ENCODE measurements around the gene LFNG.

LFNG gene

DNA sequence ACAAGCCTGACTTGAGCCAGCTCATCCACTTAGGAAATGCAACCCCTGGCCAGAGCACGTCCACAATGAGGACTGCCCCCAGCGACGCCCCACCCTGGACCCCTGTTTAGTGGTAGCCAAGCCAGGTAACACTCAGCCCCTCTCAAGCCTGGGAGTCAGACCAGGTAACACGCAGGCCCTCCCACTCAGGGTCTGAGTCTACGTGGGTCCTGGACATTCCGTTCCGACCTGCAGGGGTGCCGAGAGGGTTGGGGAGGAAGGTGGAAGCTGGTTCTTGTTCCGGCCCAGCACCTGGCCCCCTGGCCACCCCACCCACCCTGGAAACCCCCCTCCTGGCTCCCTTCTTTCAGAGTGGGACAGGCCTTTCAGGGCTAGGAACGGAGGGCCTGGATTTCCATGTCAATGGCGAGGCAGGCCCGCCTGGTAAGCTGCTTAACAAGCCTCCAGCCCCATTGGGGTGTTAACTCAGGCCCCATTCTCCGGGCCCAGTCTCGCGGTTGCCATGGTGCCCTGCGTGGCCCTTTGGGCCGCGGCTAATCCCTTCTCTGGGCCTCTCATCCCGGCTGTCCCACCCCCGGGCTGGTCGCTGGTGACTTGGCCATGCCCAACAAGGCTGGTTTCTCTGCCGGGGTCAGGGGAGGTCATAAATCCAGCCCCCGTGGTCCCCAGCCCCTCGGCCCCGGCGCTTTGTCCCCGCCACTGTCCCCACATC, 19.7 kb upstream of the LFNG start:
- in situ Hi-C loops (cut with HindIII; ENCODE audit: low sequenced_read_pairs) = loop anchor here (10.0 kb wide), 1 partner anchor 195 kb away; no protein-coding TSS in a partner anchor

DNA sequence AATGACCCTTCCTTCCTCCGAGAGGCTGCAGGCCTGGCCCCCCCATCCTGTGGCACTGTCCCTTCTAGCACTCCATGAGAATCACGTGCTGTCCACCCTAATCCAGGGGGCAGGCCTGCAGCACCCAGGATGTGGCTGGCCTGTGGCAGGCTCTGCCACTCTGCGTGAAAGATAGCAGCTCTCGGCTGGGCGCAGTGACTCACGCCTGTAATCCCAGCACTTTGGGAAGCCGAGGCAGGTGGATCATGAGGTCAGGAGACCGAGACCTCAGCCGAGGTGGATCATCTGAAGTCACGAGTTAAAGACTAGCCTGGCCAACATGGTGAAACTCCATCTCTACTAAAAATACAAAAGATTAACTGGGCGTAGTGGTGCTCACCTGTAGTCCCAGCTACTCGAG, 18.9 kb upstream of the LFNG start:
- in situ Hi-C loops (cut with HindIII; ENCODE audit: low sequenced_read_pairs) = no loop called here

DNA sequence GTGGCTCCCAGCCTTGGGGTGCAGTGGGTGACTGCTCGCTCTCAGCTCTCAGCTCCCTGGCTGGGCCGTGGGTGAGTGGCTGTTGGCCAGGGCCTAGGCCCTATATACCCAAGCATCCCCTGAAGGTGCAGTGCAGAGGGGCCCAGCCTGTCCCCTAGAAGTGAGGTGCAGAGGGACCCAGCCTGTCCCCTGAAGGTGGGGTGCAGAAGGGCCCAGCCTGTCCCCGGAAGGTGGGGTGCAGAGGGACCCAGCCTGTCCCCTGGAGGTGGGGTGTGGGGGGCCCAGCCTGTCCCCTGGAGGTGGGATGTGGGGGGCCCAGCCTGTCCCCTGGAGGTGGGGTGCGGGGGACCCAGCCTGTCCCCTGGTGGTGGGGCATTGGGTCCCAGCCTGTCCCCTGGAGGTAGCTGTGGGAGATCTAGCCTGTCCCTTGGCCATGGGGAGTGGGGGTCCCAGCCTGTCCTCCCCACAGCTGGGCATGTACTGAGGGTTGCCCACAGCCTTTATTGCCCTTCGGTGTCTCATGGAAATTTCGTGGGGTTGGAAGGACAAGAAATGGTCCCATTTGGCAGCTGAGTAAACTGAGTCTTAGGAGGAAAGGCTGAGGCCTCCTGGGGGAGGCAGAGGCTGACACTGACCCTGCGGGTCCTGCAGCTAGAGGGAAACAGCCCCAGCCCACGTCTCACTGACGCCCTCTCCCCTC, 17.5 kb upstream of the LFNG start:
- in situ Hi-C loops (cut with HindIII; ENCODE audit: low sequenced_read_pairs) = no loop called here

DNA sequence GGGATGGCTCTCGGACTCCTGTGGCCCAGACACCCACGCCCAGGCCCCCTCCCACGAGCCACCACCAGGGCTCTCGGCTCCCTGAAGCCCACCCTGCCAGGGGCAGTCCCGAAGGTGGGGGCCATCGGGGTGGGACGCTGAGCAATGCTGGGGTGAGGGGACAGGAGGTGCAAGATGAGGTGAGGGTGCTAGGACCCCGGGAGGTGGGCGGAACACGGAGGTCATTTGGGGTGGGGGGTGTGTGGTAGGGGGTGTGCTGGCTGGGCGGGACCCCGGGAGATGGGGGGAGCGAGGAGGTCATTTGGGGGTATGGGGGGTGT, 17.0 kb upstream of the LFNG start:
- in situ Hi-C loops (cut with HindIII; ENCODE audit: low sequenced_read_pairs) = no loop called here

DNA sequence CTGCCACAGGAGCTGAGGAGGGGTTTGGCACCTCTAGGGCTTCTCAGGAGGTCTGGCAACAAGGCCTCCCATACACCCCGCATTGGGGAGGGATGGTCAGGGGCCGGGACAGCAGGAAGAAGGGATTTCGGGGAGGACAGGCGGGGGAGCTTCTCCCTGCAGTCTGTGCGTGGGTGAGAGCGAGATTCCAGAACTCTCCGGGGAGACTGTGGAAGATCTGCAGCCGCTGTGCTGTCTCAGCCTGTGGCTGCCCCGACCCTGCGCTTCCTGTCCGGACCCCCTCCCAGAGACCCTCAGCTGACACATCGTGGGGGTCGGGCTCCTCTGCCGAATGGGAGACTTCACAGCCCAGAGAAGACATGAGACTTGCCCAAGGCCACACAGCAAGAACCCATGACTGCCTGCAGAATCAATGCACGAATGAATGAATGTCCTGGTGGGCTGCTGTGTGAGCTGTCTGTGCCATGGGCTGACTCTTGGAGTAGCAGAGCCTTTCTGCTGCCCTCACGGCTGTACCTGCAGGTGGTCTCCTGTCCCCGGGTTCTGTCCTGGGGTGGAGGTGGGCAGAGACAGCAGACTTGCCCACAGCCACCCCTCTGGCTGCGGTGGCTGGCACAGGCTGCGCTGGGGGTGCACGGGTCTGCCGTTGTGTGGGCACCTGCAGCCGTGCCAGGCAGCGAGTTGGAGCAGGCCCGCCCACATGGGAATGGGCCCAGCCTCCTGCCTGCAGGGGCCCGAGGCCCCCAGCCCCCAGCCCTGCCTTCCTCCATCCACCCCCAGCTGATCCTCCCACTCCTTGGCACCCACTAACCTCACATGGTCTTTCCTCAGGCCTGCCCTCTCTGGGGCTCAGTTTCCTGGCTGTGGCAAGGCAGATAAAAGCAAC, 16.3 kb upstream of the LFNG start:
- in situ Hi-C loops (cut with HindIII; ENCODE audit: low sequenced_read_pairs) = no loop called here

DNA sequence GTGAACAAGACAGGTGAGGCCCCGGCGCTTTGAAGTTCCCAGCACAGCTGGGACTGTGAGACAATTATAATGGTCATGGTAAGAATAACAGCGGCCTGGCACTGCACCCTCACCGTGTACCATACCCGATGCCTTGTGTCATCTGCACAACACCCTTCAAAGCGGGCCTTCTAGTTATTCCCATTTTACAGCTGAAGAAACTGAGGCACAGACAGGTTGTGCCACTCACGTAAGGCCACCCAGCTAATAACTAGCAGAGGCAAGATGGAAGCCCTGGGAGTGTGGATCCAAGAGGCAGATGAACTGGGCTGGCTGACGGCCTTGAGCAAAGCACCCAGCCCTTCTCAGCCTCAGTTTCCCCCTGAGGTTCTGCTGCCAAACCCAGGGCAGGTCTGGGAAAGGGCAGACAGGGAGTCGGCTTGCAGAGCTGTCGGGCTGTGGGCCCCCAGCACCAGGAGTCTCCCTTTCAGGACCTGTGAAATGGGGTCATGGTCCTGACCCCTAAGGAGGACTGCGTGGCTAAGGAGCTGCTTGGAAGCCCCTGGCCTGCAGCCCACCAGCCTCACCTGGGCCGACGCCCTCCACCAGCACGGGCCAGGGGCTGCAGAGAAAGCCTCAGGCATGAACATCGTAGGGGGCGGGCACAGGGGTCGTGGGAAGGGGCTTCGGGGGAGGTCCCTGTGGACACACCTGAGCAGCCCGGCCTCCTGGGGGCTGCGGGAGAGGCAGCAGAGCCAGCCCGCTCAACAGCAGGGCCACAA, 15.3 kb upstream of the LFNG start:
- in situ Hi-C loops (cut with HindIII; ENCODE audit: low sequenced_read_pairs) = no loop called here

DNA sequence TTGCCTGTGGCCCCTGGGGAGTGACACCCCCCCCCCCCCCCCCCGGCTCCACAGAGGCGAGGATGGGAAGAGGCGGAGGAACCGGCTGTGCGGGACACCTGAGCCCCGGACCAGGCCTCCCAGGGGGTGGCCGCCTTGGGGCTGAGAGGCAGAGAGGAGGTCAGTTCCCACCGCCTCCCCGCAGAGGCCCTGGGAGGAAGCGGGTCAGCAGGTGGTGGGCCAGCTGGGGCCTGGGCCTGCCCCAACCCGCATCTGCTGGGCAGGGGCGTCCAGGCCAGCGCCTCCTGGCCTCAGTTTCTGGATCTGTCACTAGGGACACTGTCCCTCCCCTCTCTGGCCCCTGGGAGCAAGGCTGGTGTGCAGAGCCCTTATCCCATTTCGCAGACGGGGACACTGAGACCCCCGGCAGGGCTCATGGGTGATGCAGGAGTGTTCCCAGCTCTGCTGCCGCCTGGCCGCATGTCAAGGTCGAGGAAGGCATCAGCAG, 14.6 kb upstream of the LFNG start:
- in situ Hi-C loops (cut with HindIII; ENCODE audit: low sequenced_read_pairs) = no loop called here

DNA sequence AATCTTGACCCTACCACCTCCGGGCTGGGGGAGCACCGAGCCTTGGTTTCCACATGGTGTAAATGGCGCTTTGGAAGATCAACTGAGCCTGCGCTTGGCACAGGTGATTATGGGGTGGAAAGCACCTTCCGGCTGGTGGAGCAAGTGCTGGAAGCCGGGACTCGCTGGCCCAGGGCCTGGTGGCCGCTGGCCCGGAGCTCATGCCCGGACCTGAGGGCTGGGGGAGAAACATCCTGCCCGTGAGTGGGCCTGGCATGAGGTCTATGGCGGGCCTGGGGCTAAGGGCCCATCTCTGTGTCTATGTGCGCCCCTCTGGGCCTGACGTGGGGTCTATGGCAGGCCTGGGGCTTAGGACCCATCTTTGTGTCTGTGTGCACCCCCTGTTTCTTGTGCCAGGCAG, 14.2 kb upstream of the LFNG start:
- in situ Hi-C loops (cut with HindIII; ENCODE audit: low sequenced_read_pairs) = no loop called here

DNA sequence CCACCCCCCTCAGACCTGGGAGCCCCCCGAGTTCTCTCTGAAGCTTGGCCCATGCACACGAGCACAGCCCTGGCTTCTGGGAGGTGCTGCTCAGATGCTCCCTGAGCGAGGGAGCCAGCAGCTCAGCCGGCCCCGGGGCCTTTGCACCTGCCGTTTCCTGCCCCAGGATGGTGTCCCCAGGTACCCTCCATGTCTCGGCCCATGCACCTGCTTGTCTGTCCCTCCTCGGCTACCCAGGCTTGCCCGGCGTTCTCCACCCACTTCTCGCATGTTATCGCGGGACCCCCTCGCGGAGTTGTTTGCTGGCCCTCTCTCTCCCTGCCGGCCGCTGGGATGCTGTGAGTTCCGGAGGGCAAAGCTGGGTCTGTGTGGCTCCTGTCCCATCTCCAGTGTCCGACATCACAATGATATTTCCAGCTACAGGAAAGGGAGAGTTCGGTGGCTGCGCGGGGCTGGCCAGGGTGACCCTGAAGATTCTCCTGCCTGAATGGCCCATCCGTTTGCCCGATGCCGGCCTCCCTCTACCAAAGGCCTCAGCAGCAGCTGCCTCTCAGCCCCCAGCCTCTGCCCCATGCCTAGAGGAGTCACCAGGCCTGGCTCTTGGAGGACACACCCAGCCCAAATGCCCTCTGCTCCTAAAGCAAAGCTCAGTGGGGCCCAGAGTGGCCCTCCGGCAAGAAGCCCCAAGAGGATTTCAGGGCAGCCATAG, 12.2 kb upstream of the LFNG start:
- in situ Hi-C loops (cut with HindIII; ENCODE audit: low sequenced_read_pairs) = no loop called here

DNA sequence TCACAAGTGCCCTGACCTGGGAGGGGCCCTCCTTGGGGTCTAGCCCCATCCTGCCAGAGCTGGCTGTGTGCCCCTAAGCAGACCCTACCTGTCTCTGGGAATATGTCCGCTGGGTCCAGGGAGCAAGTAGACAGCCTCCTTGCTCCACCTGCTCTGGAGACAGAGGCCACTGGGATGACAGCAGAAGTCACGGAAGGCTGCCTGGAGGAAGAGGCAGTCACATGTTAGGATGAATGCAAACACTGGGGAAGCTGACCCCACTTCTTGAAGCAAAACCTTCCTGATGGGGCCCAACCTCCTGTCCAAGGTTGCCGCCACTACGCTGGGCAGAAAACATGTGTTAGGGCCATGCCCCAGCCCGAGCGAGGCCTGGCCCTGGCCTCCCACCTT, 11.7 kb upstream of the LFNG start:
- in situ Hi-C loops (cut with HindIII; ENCODE audit: low sequenced_read_pairs) = no loop called here

DNA sequence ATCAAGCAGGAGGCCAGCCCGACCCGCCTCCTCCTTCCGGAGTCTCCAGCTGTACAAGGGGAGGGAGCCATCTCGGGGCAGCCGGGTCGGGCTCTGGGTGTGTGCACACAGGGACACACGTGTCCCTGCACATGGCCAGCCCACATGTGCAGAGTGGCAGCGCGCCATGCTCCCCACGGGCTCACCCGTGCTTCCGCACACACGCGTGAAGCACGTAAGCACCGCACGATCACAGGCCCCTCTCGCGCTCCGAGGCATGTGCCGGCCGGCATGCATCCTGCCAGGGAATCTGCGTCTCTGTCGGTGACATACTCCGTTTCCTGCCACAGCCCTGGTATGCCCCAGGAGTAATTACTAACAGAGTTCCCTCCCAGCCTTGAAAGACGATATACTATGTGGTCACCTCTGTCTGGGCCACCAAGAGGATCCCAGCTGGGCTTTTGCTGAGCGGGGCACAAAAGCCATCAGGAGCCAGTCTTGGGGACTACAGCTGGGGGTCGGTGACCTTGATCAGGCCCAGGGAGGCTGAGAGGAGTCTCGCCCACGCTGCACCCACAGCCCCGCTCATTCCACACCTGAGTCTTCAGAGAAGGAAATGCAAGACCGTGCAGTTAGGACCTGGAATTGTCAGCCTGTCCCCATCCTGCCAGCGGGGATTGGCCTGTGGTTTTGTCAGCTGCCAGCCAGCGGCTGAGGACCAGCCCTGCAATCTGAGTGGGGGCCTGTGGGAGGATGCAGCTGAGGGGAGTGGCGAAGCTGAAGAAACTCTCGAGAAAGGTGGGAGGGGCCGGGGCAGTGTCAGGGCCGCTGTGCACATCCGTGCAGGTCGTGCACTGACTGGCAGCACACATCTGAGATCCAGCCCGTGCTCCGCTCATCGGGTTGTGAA, 11.0 kb upstream of the LFNG start:
- in situ Hi-C loops (cut with HindIII; ENCODE audit: low sequenced_read_pairs) = no loop called here

DNA sequence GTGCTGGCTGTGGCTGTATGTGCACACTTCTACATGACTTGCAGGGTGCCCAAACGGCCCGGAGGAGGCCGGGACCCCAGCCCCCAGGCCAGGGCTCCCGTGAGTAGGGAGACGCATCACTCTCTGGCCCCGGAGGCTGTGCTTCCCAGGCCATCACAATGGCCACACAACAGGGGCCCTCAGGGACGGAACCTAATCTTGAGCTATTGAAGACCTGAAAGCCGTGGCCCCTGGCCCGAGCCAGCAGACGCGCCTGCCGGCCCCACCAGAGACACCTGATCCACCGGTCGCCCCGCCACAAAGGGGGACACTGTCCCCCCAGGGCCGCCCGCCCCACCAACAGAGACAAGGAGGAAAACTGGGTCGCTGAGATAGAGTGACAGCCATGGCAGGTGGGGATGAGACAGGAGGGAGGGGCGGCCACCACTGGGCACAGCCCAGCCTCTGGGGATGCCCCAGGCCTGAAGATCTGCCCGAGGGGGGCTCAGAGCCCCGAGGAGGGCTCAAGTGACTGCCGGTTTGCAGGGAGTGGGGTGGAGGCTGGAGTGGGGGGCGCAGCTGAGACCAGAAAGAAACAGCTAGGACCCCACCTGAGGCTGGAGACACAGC, 10.2 kb upstream of the LFNG start:
- in situ Hi-C loops (cut with HindIII; ENCODE audit: low sequenced_read_pairs) = no loop called here

DNA sequence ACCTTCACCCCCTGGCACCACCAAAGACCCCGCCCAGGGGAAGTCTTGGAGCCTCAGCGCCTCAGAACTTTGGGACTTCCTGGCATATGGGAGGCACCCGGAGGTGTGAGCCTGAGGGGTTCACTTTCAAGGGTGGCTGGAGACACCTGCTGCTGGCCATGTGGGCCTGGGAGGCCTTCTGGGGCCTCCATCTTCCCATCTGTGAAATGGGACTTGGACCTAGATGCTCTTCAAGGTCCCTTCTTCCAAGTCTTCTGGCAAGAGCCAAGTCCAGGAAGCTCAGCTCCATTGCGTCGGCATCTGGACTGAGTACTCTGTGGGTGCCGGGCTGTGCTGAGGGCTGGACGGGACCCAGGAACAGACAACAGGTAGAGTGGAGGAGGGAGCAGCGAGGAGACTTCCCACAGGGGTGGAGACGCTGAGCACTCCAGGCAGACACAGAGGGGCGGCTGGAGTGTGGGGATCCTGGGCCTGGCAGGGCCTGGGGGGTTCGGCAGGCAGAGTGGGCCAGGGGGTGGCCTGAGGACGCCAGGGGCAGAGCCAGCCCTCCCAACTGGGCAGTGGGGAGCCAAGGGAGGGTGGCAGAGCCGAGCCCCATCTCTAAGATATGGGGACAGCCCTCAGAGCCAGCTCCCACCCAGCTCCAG, 9.3 kb upstream of the LFNG start:
- in situ Hi-C loops (cut with HindIII; ENCODE audit: low sequenced_read_pairs) = no loop called here

DNA sequence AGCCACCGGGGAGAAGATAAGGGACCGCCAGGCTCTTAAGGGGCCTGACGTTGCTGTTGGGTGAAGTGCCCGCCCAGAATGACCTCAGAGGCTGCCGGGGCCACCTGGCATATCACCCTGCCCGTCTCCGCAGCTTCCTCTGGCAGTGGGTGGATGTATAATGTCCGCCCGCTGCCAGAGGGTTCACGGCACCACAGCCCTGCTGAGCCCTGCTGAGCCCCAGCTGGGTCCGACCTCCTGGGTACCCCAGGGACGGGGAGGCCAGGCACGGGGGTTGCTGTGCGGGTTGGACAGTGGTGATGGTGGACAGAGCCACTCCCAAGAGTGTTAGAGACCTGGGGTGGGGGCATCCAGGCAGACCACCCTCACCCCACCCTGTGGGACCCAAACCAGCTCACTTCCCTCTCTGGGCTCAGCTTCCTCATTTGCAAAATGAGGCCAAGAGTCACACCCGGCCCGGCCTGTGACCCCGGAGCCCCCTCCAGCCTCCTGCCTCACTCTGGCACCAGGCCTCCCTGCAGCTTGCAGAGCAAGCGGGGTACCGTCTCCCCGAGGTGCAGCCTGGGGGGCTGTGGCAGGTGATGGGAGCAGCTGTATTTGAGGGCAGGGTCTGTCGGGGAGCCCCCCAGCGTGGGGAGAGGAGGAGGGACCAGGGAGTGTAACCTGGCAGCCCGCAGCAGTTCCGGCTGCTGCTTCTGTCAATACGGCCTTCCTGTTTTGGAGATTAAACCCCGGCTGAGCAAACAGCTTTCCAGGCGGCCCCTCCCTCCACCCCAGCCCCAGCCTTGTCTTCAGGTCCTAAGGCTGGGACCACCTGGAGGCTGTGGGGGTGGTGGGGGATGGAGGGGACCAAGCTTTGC, 8.4 kb upstream of the LFNG start:
- in situ Hi-C loops (cut with HindIII; ENCODE audit: low sequenced_read_pairs) = no loop called here

DNA sequence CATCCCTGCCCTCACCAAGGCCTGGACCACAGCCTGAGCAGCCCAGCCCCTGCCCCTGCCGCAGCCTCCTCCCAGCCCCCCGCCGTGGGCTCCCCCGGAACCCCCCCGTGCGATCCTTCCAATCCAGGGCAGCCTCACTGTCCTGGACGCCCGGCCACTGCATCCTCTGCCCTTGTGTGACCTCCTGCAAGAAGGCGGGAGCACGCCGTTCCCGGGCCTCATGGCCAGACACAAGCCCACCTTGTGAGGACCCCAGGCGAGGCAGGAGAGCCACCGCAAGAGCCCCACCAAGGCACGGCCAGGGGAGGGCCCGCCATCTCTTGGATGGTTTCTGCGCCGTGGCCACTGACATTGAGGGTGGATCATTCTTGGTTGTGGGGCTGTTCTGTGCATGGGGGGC, 7.8 kb upstream of the LFNG start:
- in situ Hi-C loops (cut with HindIII; ENCODE audit: low sequenced_read_pairs) = no loop called here

DNA sequence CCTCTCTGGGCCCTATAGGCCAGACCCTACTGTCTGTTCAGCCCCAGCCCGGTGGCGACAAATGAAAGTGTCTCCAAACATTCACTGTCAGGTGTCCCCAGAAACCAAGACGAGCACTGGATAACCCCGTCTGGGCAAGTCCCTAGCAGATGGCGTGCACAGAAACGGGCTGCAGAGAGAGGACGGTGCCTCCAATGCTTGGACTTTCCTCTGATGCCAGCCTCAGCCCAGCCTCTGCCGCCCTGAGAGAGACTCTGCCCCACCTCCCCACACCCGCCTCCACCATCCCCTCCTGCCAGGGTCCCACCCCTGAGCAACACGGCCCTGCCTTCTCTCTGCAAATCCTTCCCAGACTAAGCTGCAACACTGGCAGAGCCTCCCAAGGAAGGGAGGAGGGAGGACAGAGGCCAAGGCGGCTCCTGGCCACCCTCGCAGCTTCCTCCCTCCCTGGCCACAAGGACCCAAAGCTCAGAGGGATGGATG, 7.4 kb upstream of the LFNG start:
- in situ Hi-C loops (cut with HindIII; ENCODE audit: low sequenced_read_pairs) = no loop called here

DNA sequence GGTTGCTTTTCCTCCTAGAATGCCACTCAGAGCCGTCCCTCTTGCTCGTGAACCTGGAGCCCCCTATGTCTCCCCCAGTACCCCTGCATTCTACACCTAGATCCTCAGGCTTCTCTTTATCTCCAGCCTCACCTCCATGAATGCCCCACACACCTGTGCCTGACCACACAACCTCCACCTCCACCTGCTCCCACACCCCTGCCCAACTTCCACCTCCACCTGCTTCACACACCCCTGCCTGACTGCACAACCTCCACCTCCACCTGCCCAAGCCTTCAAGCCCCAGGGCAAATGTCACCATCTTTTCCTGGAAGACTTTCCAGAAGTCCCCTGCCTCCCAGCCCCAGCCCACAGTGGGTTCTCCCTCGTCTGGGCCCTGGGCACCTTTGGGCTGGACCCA, 6.9 kb upstream of the LFNG start:
- in situ Hi-C loops (cut with HindIII; ENCODE audit: low sequenced_read_pairs) = no loop called here

All from endothelial cell of hepatic sinusoid (primary cell).